GM19025 (cell line): ENCODE data around the gene PPFIA1.

Experiments
- ATAC-seq: cut with Tn5 transposase; IDR thresholded peaks from one replicate; pipeline ENCODE4 v1.9.1; 2021; ENCODE audit warnings: mild to moderate bottlenecking, low read depth, moderate library complexity; ENCODE audit not compliant: unreplicated experiment

The PPFIA1 gene

DNA sequence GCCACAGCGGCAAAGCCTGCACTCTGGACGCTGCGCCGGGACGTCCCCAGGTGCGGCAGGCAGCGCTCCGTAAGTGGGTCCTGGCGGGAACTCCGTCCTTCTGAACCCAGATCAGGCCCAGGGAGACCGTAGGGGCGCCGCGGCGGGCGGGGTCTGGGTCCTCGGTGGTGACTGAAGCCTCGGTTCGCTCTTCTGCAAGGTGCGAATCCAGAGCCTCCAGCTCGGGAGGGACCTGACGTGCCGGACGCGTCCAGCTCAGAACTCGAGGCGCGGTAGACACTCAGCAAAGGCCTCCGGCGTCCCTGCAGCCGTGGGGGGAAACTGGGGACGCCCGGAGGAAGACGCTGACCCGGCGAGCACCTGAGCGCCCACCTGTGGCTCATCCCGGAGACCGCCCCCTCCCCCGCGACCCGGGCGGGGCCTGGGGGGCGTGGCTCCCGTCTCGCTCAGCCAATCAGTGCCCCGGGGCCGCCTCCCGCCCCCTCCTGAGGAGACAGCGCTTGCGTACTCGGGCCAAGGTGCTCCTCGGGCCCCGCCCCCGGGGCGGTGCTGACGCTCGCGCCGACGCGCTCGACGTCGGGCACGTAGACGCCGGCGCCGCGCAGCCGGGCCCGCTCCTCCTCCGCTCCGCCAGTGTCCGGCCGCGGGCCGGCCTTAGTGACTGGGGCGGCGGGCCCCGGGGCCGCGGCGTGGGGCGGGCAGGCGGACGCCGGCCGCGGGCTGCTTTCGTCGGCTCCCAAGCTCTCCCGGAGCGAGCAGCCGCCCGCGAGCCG is at the start of gene PPFIA1:
PPFIA1 (plus strand) TSS at position 587 of the 773 bp plus-strand sequence. CDS start 1,483 bp downstream, outside the sequence.
- ATAC-seq = peak; percentile 91

DNA sequence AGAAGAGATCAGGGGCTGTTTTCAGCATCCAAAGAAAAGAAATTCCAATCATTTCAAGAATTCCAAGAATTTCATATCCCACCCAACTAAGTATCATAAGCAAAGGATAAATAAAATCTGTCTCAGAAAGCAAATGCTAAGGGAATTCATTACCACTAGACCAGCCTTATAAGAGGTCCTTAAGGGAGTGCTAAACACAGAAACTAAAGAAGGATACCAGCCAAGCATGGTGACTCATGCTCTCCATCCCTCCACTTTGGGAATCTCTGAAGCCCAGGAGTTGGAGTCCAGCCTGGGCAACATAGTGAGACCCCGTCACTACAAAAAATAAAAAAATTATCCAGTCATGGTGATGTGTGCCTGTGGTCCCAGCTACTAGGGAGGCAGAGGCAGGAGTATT is 49.6 kb upstream of the PPFIA1 start:
- ATAC-seq = no peak

DNA sequence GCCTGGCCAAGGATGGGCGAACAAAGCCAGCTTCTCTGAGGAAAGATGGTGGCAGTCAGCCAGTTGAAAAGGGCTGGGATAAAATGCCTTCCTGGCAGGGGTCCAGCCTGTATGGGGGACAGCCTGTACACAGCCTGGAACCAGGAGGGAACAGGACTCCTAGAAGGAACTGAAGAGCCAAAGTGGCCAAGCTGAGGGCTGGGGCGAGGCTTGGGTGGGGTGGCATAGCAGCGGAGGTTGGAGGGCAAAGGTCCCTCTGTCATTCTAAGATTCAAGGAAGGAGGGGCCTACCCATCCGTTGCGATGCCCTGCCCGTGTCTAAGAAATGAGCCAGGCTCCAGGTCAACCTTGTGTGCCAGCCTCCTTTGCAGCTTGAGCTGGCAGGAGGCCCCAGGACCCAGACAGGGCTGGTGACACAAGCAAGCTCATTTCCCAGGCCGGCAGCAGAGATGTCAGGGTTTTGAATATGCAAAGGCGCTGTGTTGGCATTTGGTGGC is 44.8 kb upstream of the PPFIA1 start:
- ATAC-seq = no peak

DNA sequence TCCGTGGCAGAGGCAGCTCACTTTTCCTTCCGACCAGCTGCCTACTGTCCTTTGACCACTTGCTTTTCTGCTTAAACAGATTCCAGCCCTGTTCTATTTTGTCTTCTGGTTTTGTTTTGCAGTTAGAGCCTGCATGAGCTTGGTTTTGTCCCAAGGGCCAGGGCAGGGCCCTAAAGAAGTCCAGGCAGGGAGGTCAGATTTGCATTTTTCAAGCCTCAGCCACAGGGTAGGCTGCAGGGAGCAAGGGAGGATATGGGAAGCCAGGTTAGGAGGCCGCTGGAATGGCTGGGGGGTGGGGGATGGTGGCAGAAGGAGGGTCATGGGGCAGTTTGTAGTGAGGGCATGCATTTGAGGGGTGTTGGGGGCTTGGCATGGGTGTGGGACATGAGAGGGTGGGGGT is 44.3 kb upstream of the PPFIA1 start:
- no peak for ATAC-seq

DNA sequence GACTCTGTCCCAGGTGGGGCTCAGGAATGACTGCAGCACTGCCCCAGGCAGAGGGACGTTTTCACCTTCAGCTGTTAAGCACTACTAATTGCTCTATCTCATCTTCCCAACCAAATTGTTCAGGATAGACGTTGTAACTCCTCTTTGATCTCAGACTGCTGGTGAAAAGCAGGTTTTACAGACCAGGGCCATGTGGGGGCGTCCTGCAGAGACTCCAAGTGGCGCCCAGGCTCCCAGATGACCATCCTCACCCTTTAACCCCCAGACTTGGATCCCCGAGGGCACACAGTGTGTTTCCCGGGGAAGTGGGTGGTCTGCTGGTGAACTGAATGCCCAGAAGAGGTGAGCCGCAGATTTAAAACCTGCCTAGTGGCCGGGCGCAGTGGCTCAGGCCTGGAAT is 43.5 kb upstream of the PPFIA1 start:
- ATAC-seq = no peak

DNA sequence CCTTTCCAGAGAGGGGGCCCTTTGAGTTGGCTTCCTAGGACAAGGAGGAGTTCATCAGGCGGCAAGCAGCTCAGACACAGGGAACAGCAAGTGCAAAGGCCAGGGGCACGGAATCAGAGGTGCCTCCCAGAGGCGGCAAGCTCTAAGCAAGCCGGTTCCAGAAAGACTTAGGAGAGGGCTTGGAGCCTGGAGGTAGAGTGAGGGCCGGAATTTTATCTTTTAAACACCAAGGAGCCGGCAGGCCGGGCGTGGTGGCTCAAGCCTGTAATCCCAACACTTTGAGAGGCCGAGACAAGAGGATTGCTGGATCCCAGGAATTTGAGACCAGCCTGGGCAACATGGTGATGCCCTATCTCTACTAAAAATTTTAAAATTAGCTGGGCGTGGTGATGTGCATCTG is 40.8 kb upstream of the PPFIA1 start:
- no peak for ATAC-seq

DNA sequence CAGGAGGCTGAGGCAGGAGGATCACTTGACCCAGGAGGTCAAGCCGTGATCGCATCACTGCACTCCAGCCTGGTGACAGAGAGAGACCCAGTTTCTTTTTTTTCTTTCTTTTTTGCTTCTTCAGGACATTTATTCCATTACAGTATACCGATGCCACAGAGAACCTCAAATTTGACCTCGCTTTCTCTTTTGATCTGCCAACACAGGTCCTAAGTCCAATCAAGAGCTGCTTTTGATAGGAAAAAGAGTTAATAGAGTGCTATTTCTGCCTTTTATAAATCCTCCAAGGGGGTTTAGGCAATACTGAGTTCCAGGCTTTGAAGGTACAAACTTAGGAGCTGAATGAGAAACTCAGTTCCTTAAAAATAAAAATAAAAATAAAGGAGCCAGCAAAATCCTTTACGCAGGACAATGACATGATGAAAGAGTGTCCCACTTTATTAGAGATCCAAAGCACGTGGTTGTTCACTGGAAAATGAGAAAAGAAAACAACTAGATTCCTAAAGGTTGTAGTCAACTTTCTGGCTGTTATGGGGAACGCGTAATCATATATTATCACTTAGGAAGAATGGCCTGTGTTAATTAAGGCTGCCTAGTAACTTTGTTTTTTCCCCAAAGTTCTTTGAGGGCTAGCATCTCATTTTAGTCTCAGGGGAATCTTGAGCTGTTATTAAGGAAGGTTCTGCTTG is 40.2 kb upstream of the PPFIA1 start:
- ATAC-seq = no peak

DNA sequence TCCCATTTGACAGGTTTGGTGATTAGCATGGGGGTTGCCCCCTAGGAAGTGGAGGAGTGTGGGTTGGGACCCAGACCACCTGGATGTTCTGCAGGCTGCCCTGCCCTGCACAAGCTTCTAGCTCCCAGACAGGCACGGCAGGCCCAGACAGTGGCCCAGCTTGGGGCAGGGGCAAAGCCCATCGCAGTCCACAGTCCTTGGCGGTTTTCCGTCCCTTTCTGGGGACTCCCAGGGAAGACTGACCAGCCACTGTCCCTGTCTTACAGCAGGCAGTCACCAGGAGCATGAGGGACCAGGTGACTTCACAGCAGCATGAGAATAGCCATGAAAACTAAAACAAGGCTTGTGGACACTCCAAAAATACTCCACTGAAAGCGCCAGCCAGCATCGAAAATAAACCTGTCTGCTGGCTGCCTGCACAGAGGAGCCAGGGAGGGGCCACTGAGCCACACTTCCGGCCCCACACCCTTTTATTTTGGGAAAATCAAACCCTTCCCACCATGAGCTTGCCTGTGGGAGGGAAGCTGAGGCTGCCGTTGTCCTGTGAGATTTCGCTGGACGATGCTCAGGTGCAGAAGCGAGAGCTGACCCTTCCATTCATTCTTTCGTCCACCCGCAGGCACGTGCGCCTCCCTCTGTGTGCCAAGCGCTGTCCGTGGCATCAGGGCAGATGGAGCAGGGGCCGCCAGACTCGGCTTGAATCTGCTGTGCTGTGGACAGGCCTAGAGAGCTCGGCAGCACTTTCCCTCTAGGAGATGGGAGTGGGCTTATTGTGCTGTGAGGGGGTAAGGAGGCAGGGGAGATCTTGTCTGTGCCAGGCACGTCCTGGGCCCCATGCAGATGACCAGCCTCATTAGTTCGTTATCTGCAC is 39.4 kb upstream of the PPFIA1 start:
- ATAC-seq = no peak

DNA sequence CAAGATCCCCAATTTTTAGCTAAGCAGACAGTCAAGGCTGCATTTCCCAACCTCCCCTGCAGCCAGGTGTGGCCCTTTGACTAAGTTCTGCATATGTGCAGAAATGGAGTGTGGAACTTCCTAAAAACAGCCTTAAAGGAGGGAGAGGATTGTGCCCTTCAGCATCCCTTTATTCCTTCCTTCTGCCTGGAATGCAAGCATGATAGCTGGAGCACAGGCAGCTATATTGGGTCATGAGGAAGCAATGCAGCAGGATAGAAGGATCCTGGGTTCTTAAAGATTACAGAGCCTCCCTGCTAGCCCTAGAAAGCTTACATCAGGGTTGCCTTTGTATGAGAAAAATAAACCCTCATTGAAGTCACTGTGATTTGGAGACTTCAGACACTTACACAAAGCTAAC is 37.5 kb upstream of the PPFIA1 start:
- no peak for ATAC-seq

DNA sequence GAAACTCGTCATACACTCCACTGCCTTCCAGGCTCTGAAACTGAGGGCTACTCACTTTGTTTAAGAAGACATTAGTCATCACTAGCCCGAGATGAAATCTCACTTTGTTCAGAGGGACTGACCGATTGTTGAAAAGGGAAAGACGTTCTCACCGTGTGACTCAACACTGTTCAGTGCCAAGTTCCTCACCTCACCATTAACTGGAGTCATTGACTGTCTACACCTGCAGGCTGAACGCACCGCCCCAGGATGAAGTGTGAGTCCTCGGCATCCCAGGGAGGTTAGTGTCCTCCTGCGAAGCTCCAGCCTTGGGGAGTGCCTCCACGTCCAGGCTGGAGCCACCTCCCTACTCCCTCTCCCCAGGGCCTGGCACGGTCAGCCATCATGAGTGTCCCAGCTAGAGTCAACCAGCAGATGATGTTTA is 37.0 kb upstream of the PPFIA1 start:
- no peak for ATAC-seq

DNA sequence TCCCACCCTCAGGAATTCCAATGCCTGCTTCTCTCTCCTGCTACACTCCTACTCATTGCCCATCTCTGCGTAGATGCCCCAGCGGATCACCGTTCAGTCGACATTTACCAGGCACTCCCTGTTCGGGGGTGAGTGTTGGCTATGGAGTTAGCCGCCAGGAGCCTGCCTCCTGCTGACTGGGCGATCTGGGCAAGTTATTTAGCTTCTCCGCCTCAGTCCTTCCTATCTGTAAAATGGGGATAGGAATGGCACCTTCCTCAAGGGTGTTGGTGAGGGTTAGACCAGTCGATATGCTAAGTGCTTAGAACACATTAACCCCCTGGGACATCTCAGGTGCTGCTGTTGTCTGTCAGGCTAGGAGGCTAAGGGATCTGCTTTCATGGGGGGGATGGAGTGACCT is 36.5 kb upstream of the PPFIA1 start:
- no peak for ATAC-seq

DNA sequence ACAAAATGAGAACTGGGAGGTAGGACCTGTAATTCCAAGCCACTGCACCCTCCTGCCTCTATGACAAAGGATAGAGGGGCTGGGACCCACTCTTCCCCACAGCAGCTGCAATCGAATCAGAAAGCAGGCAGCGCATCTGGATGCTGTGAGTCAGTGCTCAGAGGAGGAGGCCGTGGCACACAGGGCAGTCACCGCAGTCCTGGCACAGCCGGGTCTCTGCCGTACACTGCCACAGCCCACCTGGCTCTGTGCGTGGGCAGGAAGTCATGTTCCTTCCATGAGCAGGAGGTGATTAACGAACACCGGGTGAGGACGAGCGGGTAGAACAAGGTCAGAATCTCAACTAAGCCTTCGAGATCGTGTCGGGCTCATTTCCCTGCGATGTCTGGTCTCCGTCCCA is 30.2 kb upstream of the PPFIA1 start:
- no peak for ATAC-seq

DNA sequence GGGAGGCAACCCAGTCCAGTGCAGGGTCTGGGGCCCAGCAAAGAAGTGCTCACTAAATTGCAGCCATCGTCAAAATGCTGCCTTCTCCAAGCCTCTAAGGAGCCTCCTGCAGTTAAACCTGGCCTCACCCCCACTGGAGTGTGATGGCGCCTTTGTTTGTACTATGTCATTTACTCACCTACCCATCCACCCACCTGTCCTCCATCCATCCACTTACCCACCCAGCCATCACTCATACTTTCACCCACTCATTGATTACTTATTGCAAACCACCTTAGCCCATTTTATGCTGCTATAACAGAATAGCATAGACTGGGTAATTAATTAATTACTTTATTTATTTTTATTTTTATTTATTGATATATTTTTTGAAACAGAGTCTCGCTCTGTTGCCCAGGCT is 28.8 kb upstream of the PPFIA1 start:
- ATAC-seq = no peak

DNA sequence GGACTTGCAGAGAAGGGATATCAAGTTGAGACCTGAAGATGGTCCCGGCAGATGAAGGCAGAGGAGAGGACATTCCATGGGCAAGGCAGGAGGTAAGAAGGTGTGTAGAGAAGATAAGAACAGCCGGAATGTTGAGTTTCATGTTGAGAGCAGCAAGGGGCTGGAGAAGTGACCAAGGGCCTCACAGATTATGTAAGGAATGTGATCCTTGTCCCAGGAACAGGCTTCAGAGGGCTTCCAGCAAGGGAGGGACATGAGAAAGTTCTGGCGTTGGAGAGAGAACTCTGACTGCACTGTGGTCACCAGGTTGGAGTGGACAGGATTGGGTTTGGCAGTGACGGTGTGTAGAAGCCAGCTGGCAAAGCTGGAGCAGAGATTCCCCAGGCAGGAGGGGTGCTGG is 27.6 kb upstream of the PPFIA1 start:
- no peak for ATAC-seq

DNA sequence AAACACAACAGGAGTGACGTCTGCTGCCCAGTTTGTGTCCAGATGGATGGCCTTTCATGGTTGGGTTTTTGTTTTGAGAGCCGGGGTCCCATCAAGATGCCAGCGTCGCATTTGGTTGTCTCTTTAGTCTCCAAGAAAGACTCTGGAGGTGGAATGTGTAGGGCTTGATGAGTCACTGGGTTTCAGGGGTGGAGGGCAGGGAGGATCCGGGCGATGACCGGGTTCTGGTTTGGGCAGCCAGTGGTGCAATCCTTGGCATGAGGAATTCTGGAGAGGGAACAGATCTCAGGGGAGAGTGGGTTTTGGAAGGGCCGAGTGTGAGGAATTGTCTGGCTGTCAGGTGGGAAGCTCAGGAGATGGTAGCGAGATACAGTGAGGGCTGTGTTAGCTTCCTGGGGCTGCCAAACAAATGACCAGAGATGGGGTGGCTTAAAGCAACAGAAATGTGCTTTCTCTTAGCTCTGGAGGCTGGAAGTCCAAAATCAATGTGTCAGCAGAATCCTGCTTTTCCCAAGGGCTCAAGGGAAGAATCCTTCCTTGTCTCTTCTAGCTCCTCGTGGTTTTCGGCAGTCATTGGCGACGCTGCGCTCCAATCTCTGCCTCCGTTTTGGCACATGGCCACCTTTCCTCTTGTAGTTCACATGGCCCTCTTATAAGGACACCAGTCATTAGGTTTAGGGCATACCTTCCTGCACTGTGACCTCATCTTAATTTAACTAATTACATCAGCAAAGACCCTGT is 26.4 kb upstream of the PPFIA1 start:
- ATAC-seq = no peak

DNA sequence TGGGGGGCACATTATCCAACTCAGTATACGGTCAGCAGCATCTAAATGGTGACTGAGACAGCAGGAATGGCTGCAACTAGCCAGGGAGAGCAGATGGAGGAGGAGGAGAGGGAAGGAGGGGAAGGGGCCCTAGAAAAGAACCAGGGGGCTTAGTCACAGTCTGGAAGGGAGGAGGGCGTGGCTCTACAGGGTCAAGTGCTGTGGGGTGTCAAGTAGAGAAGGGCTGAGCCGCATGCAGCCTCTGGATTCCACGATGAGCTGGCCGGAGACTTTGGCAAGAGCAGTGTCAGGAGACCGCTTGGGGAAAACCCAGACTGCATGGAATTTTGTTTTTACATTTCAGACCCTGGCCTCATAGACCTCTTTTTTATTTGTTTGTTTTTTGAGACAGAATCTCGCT is 25.8 kb upstream of the PPFIA1 start:
- ATAC-seq = no peak

DNA sequence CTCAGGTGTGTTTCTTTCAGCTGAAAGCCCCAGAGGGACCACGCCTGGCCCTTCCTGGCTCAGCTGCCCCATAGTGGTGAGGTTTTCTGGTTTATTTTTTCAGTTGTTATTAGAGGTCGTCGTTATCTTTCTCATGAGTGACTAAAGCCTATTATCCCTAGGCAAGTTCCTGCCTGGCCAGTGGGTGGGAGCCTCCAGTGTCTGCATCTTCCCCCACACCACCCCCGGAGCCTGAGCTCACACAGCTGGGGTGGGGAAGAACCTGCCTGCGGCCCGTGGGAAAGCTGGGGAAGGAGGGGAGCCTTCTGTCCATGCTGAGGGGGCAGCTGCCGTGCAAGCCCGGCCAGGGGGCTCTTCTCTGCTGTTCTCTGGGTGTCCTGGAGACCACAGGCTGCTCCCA is 24.3 kb upstream of the PPFIA1 start:
- no peak for ATAC-seq

DNA sequence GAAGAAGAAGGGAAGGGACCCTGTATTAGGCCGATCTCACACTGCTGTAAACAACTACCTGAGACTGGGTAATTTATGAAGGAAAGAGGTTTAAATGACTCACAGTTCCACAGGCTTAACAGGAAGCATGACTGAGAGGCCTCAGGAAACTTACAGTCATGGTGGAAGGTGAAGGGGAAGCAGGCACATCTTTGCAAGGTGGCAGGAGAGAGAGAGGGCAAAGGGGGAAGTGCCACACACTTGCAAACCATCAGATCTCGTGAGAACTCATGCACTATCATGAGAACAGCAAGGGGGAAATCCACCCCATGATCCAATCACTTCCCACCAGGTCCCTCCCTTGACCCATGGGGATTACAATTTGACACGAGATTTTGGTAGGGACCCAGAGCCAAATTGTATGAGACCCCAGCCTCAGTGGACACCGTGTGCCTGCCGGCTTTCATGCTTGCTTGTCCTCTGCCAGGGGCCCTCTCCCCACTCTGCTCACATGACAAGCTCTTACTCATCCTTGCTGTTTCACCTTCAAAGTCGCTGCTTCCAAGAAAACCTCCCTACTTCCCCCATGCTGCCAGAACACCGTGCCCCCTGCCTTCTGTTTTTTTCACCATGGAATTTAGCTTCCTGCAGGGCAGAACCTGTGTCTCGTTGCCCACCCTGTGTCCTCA is 23.3 kb upstream of the PPFIA1 start:
- no peak for ATAC-seq

DNA sequence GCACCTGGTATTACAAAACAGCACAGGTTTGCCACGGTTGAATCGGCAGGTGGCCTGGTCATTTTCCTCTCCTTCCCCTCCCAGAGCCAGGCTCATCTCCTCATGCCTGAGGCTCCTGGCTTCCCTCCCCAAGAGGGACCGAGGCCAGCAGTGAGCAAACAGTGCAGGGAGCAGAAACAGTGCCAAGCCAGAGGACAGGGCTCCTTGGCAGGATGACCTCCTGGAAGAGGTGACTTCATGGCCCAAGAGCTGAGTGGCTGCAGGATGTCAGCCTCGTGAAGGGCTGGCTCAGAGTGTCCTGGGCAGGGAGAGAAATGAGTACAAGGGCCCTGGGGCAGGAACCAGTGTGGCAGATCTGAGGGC is 22.8 kb upstream of the PPFIA1 start:
- ATAC-seq = no peak
